OCI-LY3 (cell line): Measurements from ENCODE around the gene ZNF141.

ENCODE experiments used
- EZH2phosphoT487 ChIP-seq: fragments of 200-600 bp; shearing (Covaris generic); IDR thresholded peaks from 2 replicates; pipeline ENCODE4 v1.6.1; 2018; ENCODE audit warnings: antibody characterized with exemption, mixed run types, low read depth
- TF ChIP-seq, protein P1 (sequence below): fragments of 200-600, 300-600 bp; sonication (generic); IDR thresholded peaks from 2 replicates; pipeline ENCODE4 v1.5.1; 2014; ENCODE audit warnings: antibody characterized with exemption, low read length, low read depth

DNA sequence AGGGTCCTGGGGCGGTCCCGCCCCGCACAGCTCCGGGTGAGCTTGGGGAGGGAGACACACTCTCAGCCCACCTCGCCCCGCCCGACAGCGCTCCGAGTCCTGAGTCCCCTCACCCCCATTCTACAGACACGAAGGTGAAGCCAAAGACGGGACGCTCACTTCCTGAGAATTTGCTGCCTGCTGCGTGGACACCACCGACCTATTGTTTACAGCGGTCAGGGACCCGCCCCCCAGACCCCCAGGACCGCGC, 796 bp upstream of the ZNF141 start:
- no peak for TF ChIP-seq EZH2phosphoT487
- TF ChIP-seq, protein P1, sequence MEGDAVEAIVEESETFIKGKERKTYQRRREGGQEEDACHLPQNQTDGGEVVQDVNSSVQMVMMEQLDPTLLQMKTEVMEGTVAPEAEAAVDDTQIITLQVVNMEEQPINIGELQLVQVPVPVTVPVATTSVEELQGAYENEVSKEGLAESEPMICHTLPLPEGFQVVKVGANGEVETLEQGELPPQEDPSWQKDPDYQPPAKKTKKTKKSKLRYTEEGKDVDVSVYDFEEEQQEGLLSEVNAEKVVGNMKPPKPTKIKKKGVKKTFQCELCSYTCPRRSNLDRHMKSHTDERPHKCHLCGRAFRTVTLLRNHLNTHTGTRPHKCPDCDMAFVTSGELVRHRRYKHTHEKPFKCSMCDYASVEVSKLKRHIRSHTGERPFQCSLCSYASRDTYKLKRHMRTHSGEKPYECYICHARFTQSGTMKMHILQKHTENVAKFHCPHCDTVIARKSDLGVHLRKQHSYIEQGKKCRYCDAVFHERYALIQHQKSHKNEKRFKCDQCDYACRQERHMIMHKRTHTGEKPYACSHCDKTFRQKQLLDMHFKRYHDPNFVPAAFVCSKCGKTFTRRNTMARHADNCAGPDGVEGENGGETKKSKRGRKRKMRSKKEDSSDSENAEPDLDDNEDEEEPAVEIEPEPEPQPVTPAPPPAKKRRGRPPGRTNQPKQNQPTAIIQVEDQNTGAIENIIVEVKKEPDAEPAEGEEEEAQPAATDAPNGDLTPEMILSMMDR: no peak
